B cell (primary cell): ENCODE data around the gene PYGO2.

Experiments used
- EZH2 ChIP-seq: IDR thresholded peaks from 2 replicates; pipeline ENCODE4 v1.6.1; 2012; ENCODE audit warnings: borderline replicate concordance, low read depth, mild to moderate bottlenecking, moderate library complexity, low read length; ENCODE audit not compliant: insufficient read depth, poor library complexity, severe bottlenecking
- TF ChIP-seq, protein P1 (sequence below): fragments of 200-600 bp; IDR thresholded peaks from one replicate; pipeline ENCODE4 v1.8.0; 2022; ENCODE audit warnings: antibody characterized with exemption, mild to moderate bottlenecking

DNA sequence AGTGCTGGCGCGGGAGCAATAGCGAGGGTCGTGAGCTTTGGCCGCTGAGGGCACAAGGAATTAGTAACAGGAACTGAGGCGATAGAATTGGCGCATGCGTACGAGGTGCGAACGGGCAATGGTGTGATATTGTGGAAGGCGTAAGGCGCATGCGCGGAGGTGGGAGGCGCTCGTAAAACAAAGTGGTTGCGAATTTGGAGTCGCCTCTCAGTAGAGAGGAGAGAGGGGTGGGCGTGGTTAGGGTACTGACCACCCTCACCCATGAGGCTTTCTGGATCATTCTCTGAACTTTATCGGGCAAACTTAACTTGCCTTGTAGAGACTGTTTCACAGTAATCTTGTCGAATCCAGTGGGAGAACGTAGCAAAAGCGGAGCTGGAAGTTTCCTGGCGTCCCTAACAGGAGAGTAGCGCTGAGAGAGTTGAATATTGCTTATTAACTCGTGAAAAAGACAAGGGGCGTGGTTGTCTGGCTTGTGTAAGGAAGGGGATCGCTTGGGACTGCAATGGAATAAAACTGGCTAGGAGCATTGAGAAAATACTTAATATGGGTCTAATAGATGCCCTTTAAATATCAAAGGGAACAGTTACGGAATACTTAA lies 13.3 kb upstream of the PYGO2 start:
- no peak for TF ChIP-seq EZH2
- TF ChIP-seq, protein P1, sequence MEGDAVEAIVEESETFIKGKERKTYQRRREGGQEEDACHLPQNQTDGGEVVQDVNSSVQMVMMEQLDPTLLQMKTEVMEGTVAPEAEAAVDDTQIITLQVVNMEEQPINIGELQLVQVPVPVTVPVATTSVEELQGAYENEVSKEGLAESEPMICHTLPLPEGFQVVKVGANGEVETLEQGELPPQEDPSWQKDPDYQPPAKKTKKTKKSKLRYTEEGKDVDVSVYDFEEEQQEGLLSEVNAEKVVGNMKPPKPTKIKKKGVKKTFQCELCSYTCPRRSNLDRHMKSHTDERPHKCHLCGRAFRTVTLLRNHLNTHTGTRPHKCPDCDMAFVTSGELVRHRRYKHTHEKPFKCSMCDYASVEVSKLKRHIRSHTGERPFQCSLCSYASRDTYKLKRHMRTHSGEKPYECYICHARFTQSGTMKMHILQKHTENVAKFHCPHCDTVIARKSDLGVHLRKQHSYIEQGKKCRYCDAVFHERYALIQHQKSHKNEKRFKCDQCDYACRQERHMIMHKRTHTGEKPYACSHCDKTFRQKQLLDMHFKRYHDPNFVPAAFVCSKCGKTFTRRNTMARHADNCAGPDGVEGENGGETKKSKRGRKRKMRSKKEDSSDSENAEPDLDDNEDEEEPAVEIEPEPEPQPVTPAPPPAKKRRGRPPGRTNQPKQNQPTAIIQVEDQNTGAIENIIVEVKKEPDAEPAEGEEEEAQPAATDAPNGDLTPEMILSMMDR = no peak
